Measurements from ENCODE around the gene RCVRN. TPM values are rescaled to one million over a fixed set of nuclear protein-coding genes. Genes with fewer than 3 reads are reported as not detected.

Gene RCVRN
- total RNA-seq, result not detected in 2 replicates

DNA sequence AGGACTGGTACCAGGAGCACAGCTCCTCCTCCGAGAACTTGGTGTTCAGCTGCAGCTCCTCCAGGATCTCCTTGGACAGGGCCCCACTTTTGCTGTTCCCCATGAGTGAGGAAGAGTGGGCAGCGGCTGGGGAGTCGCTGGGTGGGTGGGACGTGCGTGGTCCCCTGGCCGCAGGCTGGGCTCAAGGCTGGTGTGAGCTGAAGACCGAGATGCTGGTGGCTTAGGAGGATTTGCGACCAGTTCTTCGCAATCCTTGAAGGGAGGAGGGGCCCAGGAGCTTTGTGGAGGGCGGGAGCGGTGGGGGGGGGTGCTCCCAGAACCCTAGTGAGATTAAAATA lies at the start of gene RCVRN:
Gene RCVRN, minus strand, starts transcription at position 194 of the 338 bp plus-strand sequence. Its CDS starts 91 bp downstream, at position 103.

Other genes with a start within 250 kb of the RCVRN start
- gene DHRS7C, start 113.7 kb downstream of the RCVRN start, total RNA-seq, result not detected in 2 replicates
- gene GSG1L2, start 83.2 kb downstream of the RCVRN start, total RNA-seq, result not detected in 2 replicates
- gene GLP2R, start 79.3 kb downstream of the RCVRN start, total RNA-seq, result not detected in 2 replicates